ENCODE measurements around the gene CAPS.

GRCh38 chr19:5895409-5895808, 18.6 kb upstream of the CAPS start:
- TF ChIP-seq, protein P1, sequence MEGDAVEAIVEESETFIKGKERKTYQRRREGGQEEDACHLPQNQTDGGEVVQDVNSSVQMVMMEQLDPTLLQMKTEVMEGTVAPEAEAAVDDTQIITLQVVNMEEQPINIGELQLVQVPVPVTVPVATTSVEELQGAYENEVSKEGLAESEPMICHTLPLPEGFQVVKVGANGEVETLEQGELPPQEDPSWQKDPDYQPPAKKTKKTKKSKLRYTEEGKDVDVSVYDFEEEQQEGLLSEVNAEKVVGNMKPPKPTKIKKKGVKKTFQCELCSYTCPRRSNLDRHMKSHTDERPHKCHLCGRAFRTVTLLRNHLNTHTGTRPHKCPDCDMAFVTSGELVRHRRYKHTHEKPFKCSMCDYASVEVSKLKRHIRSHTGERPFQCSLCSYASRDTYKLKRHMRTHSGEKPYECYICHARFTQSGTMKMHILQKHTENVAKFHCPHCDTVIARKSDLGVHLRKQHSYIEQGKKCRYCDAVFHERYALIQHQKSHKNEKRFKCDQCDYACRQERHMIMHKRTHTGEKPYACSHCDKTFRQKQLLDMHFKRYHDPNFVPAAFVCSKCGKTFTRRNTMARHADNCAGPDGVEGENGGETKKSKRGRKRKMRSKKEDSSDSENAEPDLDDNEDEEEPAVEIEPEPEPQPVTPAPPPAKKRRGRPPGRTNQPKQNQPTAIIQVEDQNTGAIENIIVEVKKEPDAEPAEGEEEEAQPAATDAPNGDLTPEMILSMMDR (conservative IDR thresholded peaks at IDR 0.05), result no peak
- TF ChIP-seq EZH2 (IDR thresholded peaks at IDR 0.05; ENCODE audit: low read depth), result no peak
